Left colon (tissue), 2 donors: ENCODE measurements around the gene ADAP2. TPM values are rescaled to one million over a fixed set of nuclear protein-coding genes. Genes with fewer than 3 reads are reported as not detected.
"Not testable (repeated sequence)": the region's sequence is repeated elsewhere in the genome, so short reads cannot be mapped to it uniquely, and the experiment has no call there.

Experiments
- ATAC-seq: fragments of 200-7000 bp; cut with Tn5 transposase; one replicate; pipeline ENCODE4 v1.9.1; 2020; ENCODE audit warnings: mild to moderate bottlenecking, moderate library complexity
- DNase-seq, 2 donors: peaks; one replicate each; pipeline ENCODE4 v3.0.0-alpha.2; 2020
- intact Hi-C, 2 donors: fragments of 100-400 bp; cut with DNase I in 1 of 2; cut with micrococcal nuclease in 1 of 2; formaldehyde crosslinking; loops; one replicate each; pipeline versions ENCODE4 v1.11.2 to v1.14.0; 2022; cut with DNase I, micrococcal nuclease
- total RNA-seq, 2 donors: library from RNA; stranded (reverse); fragmentation: NEBNext Ultra II Directional; extraction: Animal tissue kit (Norgen Biotek cat#: 25700); gene quantifications; one replicate each; pipeline ENCODE4 v1.2.1, GENCODE V29; 2021
- donor health status: DM: no; HTN: no; CAD: no.
- donor health status: DM: yes; HTN: yes; CAD: no.

Gene ADAP2
- total RNA-seq, 2 donors from 2014 or later: 6.2 to 14.4 TPM

DNA sequence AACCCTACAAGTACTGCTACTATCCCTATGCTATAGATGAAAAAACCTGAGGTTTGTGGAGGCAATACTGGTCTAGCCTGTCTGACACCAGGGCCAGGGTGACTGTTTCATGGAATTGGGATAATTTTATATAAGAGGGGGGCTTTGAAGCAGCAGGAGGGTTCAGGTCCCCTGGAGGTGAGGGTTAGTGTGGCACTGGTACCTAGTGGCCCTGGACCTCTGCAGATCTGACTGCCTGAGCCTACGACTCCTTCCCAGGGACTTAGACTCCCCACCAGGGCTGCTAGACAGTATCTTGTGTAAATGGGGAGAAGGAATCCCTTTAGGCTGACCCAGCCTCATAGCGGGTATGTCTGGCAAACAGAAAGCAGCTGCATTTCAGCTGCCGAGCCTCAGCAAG is 6.8 kb downstream of the ADAP2 start:
- ATAC-seq (no peak), DNase-seq (no peak)
- intact Hi-C loops: no loop called here

DNA sequence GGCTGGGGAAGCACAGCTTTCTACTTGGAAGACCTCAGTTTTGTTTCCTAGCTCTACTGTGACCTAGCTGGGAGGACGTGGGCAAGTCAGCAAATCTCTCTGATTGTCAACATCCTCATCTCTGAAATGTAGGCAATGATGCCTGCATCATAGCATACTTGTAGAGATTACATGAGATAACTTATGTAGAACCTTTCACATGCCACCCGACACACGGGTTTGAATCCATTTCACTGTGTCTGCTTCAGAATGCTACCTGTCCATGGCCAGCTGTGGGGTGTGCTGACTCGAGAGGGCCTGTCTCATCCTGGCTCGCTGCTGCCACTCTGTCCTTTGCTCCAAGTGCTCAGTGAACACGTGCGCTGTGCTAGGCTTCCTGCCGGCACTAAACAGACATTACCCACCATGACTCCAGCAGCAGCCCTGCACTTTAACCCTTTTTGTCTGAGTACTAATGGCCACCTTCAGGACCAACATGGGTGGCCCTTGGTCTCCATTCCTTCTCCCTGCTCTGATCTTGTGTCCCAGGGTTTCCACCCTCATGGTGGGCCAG is 7.4 kb downstream of the ADAP2 start:
- ATAC-seq (no peak), DNase-seq (no peak)
- intact Hi-C loops: no loop called here

DNA sequence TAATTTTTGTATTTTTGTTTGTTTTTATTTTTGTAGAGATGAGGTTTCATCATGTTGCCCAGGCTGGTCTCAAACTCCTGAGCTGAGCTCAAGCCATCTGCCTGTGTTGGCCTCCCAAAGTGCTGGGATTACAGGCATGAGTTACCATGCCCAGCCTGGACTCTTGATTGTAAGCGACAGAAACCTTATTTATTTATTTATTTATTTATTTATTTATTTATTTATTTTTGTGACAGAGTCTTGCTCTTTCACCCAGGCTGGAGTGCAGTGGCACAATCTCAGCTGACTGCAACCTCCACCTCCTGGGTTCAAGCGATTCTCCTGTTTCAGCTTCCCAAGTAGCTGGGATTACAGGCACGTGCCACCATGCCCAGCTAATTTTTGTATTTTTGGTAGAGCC is 8.1 kb downstream of the ADAP2 start:
- DNase-seq, intact Hi-C loops, ATAC-seq: not testable (repeated sequence)

DNA sequence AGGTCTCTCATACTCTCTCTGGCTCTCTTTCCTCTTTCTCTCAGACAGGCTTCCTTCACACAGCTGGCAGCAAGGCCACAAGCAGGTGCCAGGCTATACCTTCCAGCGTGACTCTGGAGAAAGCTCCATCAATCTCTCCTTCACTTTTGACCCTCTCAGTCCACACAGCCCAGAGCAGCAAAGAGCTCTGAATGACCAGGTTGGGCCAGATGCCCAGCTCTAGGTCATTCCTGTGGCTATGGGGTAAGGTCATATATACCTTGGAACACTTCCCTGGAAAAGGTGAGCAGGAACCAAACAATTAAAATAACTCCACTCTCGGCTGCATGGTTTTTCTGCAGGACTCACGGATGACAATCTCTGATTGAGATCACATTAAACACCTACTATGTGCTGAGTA is 8.8 kb downstream of the ADAP2 start:
- intact Hi-C loops: no loop called here
- ATAC-seq (no peak), DNase-seq (no peak)

DNA sequence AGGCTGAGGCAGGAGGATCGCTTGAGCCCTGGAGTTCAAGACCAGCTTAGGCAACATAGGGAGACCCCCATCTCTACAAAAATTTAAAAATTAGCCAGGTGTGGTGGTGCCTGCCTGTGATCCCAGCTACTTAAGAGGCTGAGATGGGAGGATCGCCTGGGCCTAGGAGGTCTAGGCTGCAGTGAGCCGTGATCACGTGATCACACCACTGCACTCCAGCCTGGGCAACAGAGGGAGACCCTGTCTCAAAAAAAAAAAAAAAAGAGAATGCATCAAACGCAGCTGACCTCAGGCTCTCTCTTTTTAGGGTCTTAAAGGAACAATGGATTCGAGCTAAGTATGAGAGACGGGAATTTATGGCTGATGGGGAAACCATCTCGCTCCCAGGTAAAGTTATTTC is 9.8 kb downstream of the ADAP2 start:
- ATAC-seq, DNase-seq, intact Hi-C loops: not testable (repeated sequence)

DNA sequence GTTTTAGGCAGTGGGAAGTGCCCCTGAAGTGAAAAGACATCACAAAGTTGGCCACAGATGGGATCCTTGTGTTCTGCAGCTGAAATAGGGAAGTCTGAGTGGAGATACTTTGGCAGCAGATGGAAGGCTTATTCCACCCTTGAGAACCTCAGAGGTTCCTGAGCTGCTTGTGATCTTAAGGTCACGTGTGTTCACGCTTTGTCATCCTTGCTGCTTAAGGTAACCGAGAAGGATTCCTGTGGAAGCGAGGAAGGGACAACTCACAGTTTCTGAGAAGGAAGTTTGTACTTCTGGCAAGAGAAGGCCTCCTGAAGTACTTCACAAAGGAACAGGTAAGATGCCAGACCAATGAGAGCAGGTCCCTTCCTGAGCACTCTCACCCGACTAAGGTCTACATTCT is 12.2 kb downstream of the ADAP2 start:
- DNase-seq: no peak
- ATAC-seq: no peak
- intact Hi-C loops: no loop called here

DNA sequence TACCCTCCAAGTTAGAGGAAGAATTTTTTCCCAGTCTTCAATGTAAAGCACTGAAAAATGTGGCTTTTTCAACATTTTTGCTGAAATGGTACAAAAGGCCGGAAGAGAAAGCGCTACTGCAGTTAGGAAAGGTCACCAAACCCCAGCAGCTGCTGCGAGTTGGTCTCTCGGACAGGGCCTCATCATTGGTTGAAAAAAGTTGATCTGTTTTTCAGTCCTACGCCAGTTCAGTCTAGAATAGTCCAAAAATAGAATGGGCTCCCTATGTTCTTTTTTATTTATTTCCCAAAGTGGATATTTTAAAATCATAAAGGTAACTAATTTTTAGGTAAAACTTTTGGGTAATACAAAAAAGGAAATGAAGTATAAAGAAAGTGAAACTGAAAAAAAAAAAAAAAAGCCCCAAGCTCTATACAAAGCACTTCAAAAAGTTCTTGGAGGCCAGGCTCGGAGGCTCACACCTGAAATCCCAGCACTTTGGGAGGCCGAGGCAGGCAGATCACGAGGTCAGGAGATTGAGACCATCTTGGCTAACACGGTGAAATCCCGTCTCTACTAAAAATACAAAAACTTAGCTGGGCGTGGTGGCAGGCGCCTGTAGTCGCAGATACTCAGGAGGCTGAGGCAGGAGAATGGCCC is 17.4 kb downstream of the ADAP2 start:
- intact Hi-C loops: no loop called here
- ATAC-seq: no peak

DNA sequence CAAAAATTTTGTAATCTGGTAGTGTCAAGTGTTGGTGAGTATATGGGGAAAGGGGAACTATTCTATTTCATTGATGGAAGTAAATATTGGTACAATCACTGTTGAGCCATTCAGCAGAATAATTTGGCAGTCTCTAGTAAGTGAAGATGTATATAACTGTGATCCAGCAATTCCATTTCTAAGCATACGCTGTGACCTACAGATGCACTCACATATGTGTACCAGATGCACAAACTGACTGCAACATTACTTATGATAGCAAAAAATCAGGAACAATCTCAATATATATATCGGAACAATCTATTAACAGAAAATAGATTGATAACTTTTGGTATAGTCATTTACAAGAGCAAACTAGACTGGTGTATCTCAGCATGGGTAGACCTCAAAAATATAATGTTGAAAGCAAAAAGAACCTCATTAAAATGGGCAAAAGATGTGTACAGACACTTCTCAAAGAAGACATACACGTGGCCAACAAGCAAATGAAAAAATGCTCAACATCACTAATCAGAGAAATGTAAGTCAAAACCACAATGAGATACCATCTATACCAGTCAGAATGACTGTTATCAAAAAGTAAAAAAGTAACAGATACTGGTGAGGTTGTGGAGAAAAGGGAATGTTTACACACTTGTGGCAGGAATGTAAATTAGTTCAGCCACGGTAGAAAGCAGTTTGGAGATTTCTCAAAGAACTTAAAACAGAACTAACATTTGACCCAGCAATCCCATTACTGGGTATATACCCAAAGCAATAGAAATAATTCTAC is 20.7 kb downstream of the ADAP2 start:
- intact Hi-C loops: no loop called here
- ATAC-seq: no peak
- DNase-seq: no peak

More for the DNA sequence above, 17.4 kb downstream of the ADAP2 start:
- no peak for DNase-seq

DNA sequence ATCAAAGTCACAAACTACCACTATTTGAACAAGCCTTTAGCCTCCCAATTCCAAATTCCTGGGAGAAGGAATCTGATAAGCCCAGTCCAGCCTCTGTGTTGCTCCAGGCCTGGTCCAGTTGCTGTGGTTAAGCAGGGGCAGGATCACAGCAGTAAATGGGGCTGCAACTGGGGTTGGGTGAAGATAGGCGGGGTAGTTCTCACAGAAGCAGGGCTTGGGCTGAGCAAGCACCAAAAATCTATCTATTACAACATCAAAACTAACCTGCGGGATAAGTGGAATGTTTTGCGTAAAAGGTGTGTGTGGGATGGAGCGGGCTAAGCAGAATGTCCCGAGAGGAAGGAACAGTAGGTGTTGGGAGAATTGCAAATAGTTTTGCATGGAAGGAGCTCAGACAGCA is 26.1 kb downstream of the ADAP2 start:
- intact Hi-C loops: no loop called here
- DNase-seq: no peak
- no peak for ATAC-seq

DNA sequence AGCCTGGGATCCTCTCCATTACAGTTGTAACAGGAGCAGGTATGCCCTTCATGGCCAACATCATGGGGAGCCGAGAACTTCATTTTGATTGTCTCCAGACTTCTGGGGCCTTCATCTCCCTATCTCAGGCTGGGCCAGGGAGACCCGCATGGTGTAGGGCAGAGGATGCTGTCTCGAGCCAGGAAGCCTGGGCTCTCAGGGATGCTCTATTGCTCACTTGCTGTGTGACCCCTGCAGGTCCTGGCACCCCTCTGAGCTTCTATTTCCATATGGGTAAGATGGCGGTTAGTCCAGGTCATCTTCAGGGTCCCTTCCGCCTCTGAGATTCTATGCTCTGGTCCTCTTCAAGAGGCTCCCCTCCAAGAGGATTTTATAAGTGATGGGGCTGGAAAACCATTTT is 28.4 kb downstream of the ADAP2 start:
- intact Hi-C loops: no loop called here
- no peak for ATAC-seq
- no peak for DNase-seq

DNA sequence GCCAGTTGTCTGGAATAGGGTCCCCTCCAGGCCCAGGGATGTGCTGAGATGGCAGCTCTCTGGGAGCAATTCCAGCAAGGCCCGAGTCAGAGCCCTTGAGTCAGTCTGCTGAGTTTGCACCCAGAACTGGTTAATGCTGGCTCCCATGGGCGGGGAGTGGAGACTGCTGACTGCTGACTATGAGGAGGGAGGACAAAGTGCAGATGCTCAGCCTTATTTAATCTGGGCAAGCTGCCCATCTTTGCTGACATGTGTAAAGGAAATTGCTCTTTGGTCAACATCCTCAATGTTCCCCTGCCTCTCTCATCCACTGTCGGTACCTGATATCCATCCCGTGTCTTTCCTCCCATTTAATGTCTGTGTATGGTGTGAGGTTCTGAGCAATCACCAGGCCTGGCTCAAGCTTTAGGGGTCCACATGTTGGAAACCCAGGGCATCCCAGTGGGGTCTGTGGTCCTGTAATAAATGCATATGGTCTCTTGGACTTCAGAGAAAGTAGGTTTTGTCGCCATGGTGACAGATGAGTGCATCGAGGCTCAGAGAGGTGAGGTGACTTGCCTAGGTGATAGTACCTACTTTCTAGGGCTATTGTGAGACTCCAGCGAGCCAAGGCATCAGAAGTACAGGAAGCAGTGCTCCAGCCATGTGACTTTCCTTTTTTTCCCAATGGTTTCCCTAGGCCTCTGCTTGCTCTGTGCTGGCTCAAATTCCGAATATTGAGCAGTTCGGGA is 29.1 kb downstream of the ADAP2 start:
- peak; percentile 98 for ATAC-seq
- intact Hi-C loops: no loop called here

DNA sequence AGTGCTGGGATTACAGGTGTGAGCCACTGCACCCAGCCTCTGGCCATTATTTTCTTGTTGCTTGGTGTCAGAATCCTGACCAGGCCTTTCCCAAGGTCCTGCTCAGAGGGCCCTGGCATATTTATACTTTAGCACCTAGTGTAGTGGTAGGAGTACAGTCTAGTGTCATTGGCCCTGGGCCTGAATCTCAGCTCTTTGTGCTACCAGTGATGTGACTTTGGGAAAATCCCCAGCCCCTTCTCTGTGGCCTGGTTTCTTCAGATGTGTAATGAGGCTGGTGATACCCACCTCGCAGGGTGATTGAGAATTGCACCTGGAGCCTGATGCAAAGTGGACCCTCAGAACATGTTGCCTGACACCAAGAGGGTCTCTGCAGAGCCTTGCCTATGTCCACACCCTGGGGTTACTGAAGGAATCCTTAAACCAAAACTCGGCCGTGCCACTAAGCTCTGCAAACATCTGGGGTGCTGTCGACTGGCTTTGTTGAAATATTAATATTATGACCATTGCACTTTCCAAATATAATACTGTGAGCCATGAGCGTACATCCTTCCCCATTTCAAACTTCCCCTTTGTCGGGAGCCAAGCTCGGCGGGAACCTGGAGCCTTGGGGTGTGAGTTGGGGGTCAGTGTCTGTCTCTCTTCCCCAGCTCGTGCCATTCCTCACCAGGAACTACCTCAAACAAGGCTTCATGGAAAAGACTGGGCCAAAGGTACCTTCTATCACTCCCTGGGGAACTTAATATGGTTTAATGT is 31.1 kb downstream of the ADAP2 start:
- ATAC-seq (no peak), DNase-seq (no peak)
- intact Hi-C loops: no loop called here

More for the DNA sequence above, 29.1 kb downstream of the ADAP2 start:
- DNase-seq: peak; percentile 87 to 96

DNA sequence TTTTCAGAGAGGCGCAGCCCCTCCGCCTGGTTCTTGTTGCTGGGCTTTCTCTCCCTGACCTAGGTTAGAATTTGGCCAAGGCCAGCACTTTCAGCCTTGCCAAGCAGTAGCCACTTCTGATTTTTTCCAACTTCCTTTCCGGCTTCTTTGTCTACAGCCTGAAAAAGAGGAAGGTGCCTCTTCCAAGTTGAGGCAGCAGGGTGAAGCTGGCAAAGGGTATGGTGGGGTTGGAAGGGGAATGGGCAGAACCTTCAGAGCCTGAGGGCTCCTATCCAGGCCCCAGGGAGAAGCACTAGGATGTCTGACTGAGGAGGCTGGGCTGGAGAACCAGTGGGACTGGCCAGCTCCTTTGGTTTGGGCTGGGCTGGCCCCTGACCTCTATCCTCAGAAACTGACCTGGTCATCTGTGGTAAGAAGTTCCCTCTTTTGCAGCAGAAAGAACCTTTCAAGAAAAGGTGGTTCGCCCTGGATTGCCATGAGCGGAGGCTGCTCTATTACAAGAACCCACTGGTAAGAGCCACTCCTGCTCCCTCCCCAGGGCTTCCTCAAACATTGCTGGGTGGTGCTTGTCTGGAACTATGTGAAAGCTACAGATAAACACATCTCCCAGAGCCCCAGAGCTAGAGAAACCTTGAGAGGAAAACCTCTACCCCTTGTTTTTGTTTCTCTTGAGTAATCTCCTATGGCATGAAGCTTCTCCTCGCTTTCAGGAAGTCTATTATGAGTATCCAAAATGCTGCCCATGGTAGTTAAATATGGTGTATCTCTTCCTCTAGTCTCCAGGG is 32.5 kb downstream of the ADAP2 start:
- intact Hi-C loops: no loop called here
- no peak for ATAC-seq
- DNase-seq: no peak

DNA sequence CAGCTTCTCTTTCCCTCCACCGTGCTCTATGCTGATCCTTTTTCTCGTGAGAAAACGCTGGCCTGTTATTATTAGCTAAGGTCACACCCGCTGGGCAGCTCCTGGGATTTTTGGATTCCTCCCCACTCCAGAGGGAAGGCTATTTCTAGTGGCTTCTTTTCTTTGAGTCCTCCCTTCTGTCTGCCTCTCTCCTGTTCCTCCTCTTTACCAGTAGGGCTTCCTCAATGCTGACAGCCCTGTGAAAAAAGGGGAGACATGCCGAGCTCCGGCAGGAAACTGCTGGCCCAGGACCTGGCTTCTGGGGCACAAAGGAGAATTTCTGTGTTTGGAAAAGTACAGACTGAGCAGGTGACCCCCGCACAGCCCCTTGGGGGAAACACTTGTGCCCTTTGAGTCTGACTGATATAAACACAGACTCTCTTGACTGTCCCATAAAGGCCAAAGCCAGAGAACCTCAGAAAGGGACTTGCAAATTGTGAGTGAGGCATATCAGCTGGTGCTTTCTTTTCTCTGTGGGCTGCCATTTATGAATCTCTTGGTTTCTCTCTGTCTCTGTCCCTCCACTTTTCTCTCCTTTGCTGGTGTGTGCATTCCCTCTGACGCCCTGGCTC is 35.1 kb downstream of the ADAP2 start:
- ATAC-seq (no peak), DNase-seq (no peak)

DNA sequence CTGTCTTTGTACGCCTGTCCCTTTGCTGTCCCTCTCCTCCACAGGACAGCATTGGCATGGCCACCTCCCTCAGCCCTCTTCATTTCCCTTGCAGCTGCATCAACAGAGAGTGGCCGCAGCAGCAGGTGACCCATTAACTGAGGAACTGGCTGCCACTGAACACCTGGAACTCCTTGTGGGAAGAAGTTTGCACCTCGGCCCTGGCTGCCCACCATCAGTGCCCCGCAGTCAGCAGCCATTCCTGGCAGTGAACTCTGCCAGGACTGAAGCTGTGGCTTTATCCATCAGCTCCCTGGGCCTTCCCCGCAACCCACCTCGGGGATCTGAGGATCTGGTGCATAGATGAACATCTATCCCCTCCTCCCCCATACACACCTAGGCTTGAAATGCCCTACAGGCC is 36.0 kb downstream of the ADAP2 start:
- intact Hi-C loops: no loop called here
- no peak for ATAC-seq
- no peak for DNase-seq

More for the DNA sequence above, 35.1 kb downstream of the ADAP2 start:
- intact Hi-C loops: no loop called here

DNA sequence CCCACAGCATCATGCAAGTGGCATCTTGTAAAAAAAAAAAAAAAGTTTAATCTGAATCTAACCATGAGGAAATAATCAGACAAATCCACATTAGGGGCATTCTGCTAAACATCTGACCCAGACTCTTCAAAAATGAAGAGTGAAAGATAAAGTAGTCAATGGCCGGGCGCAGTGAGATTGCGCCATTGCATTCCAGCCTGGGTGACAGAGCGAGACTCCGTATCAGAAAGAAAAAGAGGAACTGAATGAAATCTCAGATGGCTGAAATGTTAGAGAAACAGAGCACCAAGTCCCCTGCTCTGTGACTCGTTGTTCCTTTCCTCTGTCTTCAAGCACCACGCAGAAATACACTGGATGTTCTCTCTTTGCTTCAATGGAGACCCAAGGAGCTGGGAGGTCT is 36.4 kb downstream of the ADAP2 start:
- intact Hi-C loops: no loop called here

DNA sequence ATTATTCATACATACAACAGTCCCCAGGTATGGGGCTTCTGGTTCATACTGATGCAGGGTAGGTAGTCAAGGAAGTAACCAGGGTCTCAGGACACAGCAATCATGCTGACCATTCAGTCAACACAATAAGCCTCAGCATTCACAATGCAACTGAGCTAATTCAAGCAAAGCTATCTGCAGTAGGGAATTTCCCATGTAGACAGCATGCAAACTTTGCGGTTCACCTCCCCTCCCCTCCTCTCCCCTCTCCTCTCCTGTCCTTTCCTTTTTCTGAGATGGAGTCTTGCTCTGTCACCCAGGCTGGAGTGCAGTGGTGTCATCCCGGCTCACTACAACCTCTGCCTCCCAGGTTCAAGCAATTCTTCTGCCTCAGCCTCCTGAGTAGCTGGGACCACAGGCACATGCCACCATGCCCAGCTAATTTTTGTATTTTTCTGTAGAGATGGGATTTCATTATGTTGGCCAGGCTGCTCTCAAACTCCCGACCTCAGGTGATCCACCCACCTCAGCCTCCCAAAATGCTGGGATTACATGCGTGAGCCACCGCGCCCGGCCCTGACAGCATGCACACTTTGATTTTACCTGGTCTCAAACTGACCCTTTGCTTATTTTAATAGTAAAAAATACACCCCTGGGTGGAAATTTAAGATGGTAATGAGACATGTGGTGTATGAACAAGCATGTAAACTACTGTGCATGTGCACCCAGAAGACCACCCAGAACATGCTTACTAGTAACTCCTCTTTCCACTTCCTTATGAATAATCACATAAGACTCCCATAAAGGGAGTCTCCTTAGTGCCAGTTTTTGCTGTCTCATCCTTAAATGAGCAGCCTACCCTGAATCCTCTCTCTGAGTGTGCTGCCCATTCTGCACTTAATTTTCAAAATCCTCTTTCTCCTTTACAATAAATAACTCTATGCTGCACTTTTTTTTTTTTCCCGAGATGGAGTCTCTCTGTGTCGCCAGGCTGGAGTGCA is 39.8 kb downstream of the ADAP2 start:
- ATAC-seq (peak; percentile 23), DNase-seq (no peak)
- intact Hi-C loops: no loop called here

More for the DNA sequence above, 36.4 kb downstream of the ADAP2 start:
- ATAC-seq (no peak), DNase-seq (no peak)
